Measurements from ENCODE around the gene ZNF316.
"Not testable (repeated sequence)": the region's sequence is repeated elsewhere in the genome, so short reads cannot be mapped to it uniquely, and the experiment has no call there.

Gene ZNF316

DNA sequence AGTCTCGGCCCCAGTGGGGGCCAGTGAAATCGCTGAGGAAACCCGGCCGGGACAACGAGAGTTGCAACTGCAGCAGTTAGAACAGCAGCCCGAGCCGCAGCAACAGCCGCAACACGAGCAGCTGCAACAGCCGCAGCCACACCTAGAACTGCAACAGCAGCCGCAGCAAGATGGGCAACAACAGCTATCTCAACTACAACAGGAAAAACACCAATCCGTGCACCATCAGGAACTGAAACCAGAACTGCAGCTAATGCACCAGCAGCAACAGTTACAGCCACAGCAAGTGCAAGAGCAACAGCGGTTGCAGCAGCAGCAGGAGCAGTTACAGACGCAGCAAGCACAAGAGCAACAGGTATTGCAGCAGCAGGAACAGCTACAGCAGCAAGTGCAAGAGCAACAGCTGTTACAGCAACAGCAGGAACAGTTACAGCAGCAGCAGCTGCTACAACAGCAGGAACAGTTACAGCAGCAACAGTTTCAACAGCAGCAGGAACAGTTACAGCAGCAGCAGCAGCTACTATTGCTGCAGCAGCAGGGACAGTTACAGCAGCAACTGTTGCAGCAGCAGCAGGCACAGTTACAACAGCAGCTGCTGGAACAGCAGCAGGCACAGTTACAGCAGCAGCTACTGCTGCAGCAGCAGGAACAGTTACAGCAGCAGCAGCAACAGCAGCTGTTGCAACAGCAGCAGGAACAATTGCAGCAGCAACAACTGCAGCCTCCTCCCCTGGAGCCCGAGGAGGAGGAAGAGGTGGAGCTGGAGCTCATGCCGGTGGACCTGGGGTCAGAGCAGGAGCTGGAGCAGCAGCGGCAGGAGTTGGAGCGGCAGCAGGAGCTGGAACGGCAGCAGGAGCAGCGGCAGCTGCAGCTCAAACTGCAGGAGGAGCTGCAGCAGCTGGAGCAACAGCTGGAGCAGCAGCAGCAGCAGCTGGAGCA, 15.7 kb upstream of the ZNF316 start:
- no peak for DNase-seq (ENCODE audit: low spot score)

DNA sequence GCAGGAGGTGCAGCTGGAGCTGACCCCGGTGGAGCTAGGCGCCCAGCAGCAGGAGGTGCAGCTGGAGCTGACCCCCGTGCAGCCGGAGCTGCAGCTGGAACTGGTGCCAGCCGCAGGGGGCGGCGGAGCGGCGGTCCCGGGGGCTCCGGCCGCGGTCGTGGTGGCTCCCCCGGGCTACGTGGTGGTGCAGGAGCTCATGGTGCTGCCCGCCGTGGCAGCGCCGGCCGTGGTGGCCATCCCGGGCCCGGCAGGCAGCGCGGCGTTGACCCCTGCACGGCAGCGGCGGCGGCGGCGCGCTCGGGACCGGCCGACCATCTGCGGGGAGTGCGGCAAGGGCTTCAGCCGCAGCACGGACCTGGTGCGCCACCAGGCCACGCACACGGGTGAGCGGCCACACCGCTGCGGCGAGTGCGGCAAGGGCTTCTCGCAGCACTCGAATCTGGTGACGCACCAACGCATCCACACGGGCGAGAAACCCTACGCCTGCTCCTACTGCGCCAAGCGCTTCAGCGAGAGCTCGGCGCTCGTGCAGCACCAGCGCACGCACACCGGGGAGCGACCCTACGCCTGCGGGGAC, 14.9 kb upstream of the ZNF316 start:
- DNase-seq (ENCODE audit: low spot score): no peak

DNA sequence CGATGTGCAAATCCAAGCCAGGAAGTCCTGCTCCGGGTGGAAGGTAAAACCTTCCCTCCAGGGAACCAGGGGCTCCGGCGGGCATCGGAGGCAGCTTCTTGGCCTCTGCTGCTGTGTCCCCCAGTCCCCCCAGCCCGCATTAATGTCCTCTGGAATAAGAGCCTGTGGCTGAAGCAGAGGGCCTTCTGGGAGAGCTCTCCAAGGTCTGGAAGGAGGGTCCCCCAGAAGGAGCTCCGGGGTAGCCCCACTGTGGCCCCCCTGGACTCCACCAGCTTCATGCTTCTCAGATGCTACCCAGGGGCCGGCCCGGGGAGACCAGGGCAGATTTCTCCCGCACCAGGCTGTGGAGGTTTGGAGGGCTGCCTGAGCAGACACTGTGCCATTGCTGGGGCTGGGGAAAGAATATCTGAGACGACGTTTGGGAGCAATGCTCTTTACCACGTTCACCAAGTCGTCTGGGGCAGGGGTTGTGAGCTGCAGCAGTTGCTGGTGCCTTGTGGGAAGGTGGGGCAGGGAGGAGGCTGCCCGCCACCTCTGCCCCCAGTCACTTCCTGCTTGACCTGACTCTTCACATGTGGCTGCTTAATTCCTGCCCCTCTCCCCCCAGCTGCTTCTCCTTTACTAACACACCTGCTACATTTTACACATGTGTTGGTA, 13.4 kb upstream of the ZNF316 start:
- no peak for DNase-seq (ENCODE audit: low spot score)

DNA sequence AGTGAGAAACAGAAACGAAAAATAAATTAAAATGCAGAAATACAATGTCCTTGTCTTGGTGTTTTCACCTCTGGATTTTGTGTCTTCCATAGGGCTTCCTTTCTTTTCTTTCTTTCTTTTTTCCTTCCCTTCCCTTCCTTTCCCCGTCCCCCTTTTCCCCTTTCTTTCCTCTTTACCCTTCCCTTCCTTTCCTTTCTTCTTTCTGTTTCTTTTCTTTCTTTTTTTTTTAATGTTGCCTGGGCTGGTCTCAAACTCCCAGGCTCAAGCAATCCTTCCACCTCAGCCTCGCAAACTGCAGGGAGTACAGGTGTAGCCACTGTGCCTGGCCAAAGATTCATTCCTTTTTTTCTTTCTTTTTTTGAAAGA, 12.9 kb upstream of the ZNF316 start:
- DNase-seq (ENCODE audit: low spot score): no peak

- DNase-seq (ENCODE audit: low spot score): peak; percentile 33
Observed at GRCh38 chr7:6628045-6628444, 9.1 kb upstream of the ZNF316 start.

DNA sequence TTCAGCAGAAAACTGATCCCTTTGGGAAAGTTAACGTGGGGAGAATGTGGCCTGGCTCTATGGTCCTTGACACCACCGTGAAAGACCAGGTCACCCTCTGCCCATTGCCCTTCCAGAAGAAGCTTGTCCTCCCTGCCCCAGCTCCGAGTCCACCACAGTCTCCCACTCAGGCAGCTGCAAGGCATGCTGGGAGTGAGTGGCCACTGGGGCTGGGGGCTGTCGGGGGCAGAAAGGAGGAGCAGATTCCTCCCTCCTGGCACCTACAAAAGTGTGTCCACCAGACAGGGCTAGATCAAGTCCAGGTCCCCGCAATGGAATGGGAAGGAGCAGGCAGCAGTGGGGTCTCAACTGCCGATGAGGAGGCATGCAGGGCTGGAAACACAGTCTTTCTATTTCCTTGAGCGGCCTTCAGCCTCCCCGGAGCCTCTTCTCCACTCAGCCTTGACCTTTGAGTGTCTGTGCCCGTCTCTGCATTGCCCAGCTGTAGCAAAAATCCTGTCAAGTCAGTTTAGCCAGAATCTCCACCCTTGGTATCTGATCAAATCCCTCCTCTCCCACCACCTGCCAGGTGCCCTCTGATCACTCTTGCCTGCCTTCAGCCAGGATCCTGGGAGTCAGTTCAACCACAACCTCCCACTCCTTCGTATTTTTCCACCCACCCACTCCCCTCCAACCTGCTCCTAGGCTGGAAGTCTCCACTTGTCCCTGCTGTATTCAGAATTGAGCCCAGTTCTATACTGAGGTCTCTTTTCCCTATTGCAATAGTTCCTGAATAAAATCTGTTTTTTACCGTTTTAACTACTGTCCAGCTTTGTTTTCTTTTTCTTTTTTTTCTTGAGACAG, 6.9 kb upstream of the ZNF316 start:
- no peak for DNase-seq (ENCODE audit: low spot score)

DNA sequence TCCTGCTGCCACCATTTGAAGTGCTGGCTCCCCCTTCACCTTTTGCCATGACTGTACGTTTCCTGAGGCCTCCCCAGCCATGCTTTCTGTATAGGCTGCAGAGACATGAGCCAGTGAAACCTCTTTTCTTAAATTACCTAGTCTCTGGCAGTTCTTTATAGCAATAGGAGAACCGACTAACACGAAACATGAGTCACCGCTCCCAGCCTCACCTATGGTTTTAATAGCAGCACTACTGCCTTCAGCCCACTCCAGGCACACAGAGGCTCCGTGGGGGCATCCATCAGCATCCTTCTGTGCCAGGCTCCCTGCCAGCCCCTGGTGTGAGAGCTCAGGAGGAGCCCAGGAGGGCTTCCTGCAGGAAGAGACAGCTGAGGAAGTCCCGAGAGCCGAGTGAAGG, 5.5 kb upstream of the ZNF316 start:
- no peak for DNase-seq (ENCODE audit: low spot score)

- DNase-seq (ENCODE audit: low spot score): no peak
Observed at GRCh38 chr7:6634021-6634420, 3.1 kb upstream of the ZNF316 start.

DNA sequence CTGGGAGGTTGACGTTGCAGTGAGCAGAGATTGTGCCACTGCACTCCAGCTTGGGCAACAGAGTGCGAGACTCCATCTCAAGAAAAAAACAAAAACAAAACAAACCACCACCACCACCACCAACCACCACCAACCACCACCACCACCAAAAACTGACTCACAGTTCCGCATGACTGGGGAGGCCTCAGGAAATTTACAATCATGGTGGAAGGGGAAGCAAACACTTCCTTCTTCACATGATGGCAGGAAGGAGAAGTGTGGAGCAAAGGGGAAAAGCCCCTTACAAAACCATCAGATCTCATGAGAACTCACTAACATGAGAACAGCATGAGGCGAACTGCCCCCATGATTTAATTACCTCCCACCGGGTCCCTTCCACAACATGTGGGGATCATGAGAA, 2.1 kb upstream of the ZNF316 start:
- DNase-seq (ENCODE audit: low spot score): not testable (repeated sequence)

- DNase-seq (ENCODE audit: low spot score): peak; percentile 63
Observed at GRCh38 chr7:6637544-6638229, 569 bp downstream of the ZNF316 start.

DNA sequence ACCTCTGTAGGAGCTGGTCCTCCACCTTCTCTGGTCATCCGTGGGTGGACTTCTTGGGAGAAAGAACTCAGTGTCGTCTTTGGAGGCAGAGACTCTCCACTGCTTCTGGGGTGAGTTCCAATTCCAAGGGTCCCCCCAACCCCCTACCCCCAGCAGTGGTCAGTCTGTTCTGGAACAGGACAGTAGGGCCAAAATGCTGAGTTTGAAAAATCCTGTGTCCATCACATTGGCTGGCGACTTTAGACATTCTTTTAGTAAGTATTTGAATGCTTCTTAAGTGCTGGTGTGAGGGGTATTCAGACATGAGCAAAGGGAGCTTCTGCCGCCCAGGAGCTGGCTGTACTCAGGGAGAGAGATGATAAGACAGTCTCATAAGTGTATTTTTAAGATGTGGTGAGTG, 1.9 kb downstream of the ZNF316 start:
- DNase-seq (ENCODE audit: low spot score): no peak

- DNase-seq (ENCODE audit: low spot score): no peak
Observed at GRCh38 chr7:6639627-6640026, 2.5 kb downstream of the ZNF316 start.

DNA sequence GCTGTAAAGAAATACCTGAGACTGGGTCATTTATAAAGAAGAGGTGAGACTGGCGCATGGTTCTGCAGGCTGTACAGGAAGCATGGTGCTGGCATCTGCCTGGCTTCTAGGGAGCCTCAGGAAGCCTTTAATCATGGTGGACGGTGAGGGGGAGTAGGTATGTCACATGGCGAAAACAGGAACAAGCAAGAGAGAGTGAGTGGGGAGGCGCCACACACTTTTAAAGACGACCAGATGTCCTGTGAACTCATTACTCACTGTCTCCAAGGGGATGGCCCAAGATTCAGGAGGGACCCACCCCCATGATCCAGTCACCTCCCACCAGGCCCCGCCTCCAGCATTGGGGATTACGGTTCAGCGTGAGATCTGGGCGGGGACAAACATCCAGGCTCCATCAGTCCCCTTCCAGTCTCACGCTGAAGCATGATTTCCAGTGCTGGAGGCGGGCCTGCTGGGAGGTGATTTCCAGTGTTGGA, 3.2 kb downstream of the ZNF316 start:
- peak; percentile 75 for DNase-seq (ENCODE audit: low spot score)

DNA sequence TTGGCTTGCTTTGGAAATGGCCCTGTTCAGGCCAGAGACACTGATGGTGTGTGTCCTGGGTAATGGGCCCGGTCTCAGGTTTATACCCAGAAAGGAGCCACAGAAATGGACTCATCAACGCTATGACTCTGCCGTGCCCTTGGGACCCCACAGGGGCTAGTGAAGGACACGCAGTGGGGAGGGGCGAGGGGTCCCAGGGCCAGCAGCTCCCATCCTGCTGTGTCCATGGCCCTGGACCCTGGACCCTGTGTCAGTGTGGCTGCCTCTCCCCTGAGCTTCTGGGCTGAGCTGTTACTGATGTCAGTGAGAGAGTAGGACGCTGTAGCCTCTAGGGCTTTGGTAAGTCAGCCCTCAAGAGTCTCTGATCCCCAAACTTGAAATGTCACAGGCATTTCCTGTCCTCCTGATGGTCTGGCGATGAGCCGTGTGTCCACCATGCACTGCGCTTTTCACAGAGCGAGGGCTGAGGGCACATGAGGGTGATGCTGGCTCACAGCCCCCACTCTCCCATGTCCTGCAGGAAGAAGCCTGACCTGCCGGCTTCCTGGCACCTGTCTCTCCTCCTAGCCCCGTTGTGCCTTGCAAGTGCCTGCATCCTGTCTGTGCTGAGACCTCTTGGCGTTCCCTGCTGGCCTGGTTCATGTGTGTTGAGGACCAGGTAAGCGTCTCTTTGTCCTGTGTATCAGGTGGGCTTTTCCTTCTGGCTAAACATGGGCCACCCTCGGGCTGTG, 4.4 kb downstream of the ZNF316 start:
- DNase-seq (ENCODE audit: low spot score): no peak

DNA sequence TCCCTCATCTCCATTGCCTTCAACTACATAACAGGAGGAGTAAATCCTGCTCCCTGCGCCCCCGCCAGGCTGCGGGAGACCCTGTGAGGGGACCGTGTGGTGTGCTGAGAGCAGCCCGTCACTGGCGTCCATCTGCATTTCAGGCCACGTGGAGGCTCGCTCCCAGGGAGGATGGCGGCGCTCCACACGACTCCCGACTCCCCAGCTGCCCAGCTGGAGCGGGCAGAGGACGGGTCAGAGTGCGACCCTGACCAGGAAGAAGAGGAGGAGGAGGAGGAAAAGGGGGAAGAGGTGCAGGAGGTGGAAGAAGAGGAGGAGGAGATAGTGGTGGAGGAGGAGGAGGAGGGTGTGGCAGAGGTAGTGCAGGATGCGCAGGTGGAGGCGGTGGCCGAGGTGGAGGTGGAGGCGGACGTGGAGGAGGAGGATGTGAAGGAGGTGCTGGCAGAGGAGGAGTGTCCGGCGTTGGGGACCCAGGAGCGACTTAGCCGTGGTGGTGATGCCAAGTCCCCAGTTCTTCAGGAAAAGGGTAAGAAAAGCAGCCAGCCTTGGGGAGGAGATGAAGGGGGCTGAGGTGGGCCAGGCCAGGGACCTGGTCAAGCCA, 5.2 kb downstream of the ZNF316 start:
- no peak for DNase-seq (ENCODE audit: low spot score)

DNA sequence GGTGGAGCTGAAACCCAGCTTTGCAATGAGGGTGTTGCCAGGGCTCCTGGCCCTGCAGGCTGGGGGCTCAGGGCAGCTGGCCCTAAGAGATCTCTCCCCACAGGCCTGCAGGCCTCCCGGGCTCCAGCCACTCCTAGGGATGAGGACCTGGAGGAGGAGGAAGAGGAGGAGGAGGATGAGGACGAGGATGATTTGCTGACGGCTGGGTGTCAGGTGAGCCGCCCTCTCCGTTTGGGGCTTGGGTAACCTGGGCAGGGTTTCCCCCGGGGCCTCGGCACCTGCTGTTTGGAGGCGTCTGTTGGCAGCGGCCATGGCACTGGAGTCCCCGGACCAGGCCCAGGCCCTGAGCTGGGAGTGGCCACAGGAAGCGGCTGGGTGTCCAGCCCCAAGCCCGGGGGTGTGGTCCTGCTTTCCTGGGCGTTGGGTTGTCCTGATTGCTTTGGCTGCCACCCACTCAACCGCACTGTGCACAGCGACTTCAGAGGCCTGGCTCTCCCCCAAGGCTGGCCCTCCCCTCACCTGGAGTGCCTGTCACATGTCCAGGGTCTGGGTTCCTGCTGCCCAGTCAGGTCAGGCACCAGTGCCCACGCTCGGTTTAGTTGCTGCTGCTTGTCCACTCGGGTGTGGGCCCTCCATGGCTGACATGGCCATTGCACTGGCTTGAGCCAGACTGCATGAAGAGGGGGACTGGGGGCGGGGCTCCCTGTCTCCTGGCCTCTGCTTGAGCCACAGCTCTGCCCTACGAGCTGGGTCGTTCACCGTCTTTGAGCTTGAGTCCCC, 5.9 kb downstream of the ZNF316 start:
- no peak for DNase-seq (ENCODE audit: low spot score)

DNA sequence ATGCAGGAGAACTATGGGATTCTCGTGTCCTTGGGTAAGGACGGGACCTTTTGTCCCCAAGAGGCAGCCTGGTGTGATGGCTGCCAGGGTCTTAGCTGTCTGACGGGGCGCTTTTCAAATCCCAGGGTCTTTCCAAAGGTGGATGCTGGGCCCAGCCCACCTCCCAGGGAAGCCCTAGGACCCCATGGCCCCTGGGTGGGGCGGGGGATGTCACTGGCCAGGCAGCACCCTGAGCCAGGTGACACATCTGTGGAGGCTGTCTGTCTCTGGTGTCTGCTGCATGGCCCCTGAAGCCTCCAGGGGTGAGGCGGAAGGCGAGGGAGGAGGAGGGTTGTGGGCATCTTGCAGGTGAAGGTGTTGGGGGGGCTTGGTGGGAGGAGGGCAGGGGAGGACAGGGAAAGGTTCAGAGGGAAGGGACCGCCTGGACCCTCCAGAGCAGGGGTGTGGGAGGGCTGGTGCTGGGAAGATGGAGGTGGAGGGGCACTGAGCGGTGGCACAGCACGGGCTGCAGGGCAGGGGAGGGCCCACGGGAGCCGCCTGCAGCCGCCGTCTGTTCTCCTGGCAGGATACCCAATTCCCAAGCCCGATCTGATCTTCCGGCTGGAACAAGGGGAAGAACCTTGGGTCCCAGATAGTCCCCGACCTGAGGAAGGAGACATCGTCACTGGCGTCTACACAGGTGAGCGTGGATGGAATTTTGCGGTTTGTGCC, 7.0 kb downstream of the ZNF316 start:
- no peak for DNase-seq (ENCODE audit: low spot score)

DNA sequence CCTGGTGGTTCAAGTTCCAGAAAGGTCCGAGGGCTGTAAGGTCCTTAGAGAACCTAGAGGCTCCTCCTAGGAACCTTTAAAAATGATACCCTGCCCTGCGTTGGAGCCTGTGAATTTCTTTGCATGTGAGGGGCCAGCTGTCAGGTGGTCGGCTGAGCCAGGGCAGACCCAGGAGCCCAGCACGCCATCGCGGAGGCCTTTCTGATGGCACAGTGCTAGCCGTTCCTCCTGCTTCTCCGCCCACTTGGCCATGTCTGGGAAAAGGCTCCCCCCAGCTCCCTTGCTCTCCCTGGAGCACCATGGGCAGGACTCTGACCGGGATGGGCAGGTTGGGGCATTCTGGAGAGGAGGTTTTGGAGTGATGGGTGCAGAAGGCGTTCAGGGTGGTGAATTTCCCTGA, 7.6 kb downstream of the ZNF316 start:
- DNase-seq (ENCODE audit: low spot score): no peak

GRCh38 chr7:6646465-6646864, 9.3 kb downstream of the ZNF316 start:
- DNase-seq (ENCODE audit: low spot score): no peak

All from ecto neural progenitor cell (in vitro differentiated cells).